IMR-90 (cell line): ENCODE results near the gene ALDOA.

Source experiments
- CTCF ChIP-seq: conservative IDR thresholded peaks from 2 replicates; pipeline ENCODE4 v1.5.1; 2012; ENCODE audit warnings: mild to moderate bottlenecking, low read depth, low read length, improper control_type of control experiment
- FOS ChIP-seq: fragments of 150-350 bp; IDR thresholded peaks from 2 replicates; pipeline ENCODE4 v1.6.1; 2016; ENCODE audit warnings: low read depth, low read length
- MAFK ChIP-seq: IDR thresholded peaks from 2 replicates; pipeline ENCODE4 v1.6.1; 2012; ENCODE audit warnings: low read depth, low read length, improper control_type of control experiment
- POLR2A ChIP-seq: IDR thresholded peaks from 2 replicates; pipeline ENCODE4 v1.6.1; 2012; ENCODE audit warnings: mild to moderate bottlenecking, low read depth, low read length
- RAD21 ChIP-seq: IDR thresholded peaks from 2 replicates; pipeline ENCODE4 v1.6.1; 2012; ENCODE audit warnings: low read length, improper control_type of control experiment
- RFX5 ChIP-seq: IDR thresholded peaks from 2 replicates; pipeline ENCODE4 v1.8.0; 2012; ENCODE audit warnings: low read depth, mild to moderate bottlenecking, low read length, moderate library complexity
- USF2 ChIP-seq: fragments of 150-350 bp; IDR thresholded peaks from 2 replicates; pipeline ENCODE4 v1.6.1; 2017; ENCODE audit warnings: mild to moderate bottlenecking, antibody characterized with exemption, low read length, low read depth

GRCh38 chr16:30116291-30117207 is 51.0 kb downstream of the ALDOA start:
- TF ChIP-seq CTCF (no peak), RAD21 (no peak), FOS (no peak), POLR2A (no peak), USF2 (no peak), RFX5 (no peak), MAFK (no peak)
